Measurements from ENCODE around the gene TNS1.
"Not testable (repeated sequence)": the region's sequence is repeated elsewhere in the genome, so short reads cannot be mapped to it uniquely, and the experiment has no call there.

Gene TNS1

DNA sequence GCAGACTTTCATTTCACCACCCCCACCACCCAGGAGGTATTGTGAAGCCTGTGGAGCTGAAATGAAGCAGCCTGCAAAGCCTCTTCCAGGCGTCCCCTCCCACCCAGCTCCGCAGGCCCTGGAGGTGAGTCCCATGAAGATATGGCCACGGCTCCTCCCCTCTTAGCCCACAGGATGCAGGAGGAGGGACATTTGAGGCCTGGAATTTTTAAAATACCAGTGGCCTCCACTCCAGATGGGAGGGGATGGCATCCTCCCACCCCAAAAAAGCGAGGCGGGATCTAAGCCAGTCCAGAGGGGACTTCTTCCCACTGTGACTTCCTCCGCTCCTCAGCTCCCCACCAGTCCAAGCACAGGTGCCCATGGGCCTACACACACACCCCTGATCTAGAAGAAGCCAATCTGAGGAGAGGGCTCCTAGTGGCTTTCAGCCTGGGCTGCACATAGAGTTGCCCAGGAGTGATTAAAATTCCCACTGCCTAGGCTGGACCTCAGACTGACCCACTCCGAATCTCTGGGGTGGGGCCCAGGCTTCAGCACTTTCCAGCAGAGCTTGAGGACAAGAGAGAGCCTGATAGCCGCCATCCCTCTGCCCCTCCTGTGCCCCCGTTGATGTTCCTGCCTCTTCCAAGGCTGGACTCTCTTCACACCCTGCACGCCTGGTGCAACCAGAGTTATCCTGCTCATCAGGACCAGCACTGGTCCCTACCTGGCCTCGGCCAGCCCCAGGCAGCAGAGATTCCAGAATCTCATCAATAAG is 206.9 kb downstream of the TNS1 start:
- DNase-seq (ENCODE audit: low read depth) = no peak

DNA sequence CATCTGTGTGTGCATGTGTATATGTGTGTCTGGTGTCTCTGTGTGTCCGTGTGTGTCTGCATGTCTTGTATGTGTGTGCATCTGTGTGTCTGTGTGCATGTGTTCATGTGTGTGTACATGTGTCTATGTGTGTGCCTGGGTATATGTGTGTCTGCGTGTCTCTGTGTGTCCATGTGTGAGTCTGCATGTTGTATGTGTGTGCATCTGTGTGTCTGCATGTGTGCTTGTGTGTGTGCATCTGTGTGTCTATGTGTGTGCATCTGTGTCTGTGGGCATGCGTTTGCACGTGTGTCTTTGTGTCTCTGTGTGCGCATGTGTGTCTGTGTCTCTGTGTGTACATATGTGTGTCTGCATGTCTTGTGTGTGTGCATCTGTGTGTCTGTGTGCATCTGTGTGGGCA is 207.7 kb downstream of the TNS1 start:
- DNase-seq (ENCODE audit: low read depth) = no peak

DNA sequence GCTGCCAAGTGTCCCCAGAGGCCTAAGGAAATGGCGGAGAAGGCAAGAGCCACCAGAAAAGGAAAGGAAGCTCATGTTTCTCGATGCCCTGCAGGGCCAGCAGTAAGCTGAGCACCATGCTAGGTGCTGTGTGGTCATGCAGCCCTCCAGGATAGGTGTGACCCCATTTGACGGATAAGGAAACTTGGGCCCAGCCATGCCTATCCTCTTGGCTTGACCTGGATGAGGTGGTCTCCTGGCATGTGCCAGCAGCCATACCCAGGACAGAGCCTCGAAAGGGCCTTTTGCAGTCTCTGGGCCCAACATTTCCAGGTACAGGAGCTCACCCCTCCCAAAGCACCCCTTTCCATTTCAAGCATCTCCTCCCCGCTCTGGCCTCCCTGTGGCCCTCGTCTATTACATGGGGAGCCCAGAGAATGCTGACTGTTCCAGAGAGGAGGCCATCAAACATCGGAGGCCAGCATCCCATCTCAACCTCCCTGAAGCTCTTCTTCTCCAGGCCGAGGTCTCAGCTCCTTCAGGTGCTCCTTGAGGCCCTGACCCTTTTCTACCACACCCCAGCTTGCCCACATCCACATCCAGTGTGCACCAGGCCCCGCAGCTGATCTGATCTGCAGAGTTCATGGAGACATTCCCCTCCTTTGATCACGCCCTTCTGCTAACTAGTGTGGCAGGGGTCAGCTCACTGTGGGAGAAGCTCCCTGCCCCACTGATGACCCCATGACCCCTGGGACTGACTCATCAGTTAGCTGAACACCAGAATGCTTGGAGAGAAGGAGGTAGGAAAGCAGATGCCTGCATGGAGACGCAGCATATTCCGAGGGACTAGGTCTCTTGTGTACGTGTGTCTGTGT is 208.4 kb downstream of the TNS1 start:
- DNase-seq (ENCODE audit: low read depth) = no peak

DNA sequence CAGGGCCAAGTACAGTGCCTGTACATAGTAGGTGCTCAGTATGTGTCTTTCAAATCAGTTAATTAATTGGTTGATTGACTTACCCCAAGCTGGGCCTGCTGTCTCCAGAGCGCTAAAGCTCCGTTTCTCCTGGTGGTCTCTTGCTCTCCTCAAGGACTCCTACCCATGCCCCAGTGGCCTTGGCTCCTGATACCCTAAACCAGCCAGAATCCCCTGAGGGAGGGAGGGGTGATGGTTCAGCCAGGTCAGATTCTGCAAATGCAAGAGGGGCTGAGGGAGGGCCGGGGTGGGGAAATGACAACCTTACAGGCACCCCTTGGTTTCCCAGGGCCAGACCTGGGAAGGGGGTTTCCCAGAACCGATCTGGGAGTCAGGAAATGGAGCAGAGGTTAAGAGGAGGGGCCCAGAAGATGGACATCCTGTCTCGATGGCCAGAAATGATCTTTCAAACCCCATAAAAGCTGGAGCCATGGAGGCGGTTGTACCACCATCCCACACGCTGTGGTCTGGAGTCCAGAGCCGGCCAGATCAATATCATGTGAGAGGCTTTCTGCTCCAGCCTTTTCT is 209.1 kb downstream of the TNS1 start:
- no peak for DNase-seq (ENCODE audit: low read depth)

DNA sequence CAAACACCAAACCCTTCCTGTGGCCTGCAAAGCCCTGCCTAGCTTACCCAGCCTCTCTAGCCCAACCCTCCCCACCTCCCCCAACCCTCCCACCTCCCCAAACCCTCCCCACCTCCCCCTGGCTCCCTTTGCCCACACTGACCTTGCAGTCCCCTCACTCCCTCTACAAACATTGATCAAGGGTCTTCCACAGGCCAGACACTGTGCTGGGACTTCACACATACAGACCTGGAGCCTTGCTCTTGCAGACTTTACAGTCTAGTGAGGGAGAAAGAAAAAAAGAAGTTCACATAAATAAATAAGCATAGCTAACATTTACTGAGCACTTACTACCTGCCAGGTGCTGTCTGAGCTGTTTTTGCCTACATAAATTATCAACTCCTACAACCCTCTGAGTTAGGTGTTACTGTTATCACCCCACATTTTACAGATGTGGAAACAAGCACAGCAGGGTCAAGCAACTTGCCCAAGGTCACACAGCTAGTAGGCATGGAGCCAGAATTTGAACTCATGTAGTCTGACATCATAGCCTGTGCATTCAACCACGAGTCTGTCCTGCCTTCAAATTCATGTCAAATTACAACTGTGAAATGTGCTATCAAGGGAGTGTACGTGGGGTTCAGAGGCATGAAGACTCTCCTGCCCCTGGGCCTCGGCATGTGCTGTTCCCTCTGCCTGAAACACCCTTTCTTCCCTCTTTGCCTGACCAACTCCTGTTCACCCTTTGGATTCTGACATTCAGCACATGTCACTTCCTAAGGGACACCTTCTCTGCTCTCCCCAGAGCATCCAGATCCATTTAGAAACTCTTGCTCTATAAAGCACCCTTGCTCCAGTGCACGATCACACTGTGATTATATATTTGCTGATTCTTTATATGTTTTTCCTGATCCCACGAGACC is 209.9 kb downstream of the TNS1 start:
- DNase-seq (ENCODE audit: low read depth) = no peak

DNA sequence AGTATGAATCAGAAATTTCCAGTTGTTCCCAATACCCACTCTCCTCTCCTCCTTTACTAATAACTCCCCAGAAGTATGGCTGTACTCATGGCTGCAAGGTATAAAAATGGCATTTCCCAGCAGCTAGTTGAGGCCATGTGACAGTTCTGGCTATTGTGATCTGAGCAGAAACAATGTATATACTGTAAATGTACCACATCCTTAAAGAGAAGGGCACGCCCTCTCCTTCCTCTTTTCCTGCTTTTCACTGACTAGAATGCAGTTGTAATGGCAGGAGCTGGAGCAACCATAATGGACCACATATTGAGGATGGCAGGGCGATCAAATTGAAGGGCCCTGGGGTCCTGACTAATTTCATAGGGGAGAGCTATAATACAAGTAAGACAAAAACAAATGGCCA is 211.2 kb downstream of the TNS1 start:
- DNase-seq (ENCODE audit: low read depth) = no peak

DNA sequence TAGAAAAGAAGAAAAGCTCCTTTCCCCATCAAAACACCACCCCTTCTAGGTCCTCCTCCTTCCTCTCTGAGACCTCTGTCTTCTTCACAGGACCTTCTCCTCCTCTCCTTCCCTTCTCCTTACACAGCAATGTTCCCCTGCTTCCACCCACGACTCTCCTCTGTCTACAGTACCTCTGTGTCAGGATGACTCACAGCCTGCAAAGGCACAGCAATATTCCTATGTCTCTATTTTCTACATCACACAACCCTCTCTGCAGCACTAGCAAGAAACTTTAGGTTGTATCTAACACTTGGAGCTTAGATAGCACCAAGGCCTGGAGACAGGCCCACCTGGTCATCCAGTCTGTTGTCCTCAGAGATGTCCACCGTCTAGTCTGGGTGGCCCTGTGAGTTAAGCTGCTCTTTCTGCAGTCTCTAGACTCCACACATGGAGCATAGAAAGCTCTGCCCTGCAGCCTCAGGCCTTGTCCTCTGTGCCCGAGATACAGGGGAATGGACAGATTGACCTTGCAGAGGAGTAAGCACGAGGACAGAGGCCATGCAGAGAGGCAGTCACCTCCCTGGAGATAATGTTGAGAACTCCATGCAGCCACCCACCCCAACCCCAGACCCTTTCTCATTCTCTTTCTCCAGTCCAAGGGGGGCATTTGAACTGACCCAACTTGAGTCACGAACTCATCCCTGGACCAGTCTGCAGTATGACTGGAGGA is 212.0 kb downstream of the TNS1 start:
- no peak for DNase-seq (ENCODE audit: low read depth)

DNA sequence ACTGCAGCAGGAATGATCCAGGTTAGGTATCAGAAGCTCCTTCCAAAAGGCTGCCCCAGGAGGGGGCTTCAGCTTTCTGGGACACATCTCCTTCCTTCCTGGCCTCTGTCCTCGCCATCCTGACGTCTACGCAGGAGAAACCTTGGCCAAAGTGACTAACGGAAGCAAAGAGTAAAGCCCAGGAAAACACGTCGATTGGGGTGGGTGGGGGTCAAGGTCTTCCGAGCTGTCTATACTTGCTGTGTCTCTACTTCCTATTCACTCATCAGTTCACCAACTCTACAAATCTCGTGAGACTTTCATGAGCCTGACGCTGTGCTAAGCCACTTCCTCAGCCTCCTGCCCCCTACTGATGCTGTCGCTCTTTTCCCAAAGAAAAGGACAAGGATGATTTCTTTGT is 212.6 kb downstream of the TNS1 start:
- DNase-seq (ENCODE audit: low read depth) = no peak

DNA sequence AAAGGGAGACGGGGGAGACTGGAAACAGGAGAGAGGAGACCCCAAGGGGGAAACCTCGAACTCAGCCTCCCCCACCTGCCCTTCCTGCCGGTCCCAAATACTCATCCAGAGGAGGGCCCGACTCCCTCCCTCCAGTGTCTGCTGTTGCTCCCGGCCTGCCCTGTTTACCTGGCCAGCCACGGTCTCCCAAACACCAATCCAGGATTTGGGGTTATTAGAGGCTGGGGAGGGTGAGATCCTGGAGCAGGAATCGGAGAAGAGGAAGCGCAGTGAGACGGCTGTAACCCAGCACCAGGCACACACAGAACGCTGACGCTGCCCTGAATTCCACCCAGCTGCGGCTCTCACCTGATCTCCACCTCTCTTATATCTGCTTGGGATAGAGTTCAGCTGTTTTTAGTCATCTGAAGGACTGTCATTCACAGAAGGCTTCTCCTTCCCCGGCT is 213.0 kb downstream of the TNS1 start:
- DNase-seq (ENCODE audit: low read depth) = no peak

DNA sequence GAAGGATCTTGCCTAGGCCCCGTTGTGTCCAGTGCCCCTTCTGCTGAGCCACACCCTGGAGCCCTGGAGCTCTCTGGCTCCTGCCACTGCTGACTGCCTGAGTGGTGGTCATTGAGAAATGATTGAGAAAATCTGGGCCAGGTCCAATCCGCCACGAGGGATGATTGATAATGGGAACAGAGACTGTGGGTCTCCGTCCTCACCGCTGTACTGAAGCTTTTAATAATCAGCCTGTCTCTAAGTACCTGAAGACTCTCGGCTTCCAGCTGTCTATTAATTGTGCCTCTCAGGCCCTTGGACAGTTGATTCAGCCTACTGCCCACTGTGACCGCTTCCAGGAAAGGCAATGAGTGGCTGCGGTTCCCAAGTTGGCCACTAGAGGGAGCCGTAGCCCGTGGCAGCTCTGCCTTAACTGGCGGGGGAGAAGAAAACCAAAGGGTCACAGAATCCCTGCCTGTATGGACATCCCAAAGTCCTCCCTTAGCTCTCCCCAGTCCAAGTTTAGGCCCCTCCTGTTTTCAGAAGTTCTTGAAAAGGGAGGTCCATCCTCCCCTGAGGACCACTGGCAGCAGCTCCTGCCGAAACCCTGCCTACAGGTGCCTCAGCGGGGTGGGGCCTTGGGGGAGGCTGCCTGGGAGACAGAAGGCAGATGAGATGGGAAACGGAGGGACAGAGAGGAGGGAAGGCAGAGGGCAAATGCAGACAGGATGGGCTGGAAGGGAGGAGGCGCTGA is 213.6 kb downstream of the TNS1 start:
- peak; percentile 47 for DNase-seq (ENCODE audit: low read depth)

DNA sequence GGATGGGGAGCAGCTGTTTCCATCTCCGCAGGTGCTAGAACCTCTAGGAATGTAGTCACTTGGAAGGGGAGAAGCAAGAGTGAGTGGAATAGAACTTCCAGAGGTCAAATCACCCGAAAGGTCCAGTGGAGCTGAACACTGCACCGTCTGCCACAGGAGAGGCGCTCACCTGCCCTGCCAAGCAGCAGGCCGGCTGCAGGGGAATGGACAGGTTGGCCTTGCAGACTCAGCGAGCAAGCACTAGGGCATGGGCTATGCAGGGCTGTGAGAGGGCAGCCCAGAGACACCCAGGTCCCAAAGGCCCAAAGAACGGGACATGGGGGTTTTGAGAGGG is 214.2 kb downstream of the TNS1 start:
- no peak for DNase-seq (ENCODE audit: low read depth)

DNA sequence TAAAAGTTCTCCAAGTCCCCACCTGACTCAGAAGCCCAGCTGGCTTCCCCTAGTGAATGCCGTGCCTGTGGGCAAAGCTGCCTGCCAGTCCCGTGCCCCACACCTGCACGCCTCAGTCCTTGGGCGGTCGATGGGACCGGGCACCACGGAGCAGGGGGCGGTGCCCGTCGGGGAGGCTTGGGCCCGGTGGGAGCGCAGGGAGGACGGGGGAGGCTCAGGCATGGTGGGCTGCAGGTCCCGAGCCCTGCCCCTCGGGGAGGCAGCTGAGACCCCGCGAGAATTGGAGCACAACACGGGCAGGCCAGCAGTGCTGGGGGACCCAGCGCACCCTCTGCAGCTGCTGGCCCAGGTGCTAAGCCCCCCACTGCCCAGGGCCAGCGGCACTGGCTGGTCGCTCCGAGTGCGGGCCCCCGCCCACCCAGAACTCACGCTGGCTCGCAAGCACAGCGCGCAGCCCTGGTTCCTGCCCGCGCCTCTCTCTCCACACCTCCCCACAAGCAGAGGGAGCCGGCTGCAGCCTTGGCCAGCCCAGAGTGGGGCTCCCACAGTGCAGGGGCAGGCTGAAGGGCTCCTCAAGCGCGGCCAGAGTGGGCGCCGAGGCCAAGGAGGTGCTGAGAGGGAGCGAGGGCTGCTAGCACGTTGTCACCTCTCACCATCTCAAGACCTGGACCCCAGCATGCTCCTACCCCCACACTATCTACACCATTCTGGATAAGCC is 215.5 kb downstream of the TNS1 start:
- no peak for DNase-seq (ENCODE audit: low read depth)

DNA sequence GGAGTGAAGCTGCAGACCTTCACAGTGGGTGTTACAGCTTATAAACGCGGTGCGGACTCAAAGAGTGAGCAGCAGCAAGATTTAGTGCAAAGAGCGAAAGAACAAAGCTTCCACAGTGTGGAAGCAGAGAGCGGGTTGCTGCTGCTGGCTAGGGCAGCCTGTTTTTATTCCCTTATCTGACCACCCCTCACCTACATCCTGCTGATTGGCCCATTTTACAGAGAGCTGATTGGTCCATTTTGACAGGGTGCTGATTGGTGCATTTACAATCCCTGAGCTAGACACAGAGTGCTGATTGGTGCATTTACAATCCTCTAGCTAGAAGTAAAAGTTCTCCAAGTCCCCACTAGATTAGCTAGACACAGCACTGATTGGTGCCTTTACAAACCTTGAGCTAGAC is 216.2 kb downstream of the TNS1 start:
- not testable (repeated sequence) for DNase-seq (ENCODE audit: low read depth)

DNA sequence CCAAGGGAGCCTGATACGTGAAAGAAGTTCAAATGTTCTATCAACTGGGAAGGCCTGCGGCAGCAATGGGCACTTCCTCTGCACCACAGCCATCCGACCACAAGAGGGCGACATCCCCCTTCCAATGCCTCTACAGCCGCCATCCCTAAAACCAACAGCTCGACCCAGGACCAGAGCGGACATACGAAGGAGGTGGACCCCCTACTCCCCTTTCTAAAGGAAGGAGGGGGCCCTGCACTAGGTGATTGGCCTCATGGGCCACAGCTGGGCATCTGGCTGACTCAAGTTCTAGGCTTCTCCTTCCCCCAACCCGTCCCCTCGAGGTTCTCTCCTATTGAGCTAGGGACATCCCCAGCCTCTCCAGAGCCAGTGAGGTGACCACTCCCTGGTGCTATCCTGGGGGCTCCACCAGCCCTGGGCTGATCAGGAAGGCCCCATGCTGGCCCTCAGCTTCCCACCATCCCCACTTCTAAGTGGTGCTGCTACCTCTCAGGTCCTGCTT is 217.2 kb downstream of the TNS1 start:
- peak; percentile 46 for DNase-seq (ENCODE audit: low read depth)

DNA sequence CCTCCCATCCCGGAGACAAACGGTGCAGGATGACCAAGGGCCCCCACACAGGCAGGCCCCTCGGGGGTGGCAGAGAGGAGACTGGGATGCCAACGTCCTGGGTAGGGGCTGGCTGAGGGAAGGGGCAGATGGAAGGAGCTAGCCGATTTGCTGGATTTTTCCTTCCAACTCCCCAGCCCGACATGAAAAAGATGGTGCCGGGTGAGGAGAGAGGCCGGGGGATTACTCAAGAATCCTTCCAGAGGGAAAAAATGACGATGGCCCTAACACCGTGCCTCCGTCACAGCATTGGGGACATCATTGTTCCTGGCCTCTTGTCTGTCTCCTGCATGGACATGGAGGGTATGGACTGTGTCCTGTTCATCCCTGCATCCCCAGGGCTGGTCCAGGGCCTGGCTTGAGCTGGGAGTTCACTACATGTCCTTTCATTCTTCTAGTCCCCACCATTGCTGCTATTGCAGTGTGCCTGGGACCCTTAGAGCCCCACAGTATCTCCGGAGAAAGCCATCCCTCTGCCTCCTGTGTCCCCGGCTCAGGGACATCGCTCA is 217.7 kb downstream of the TNS1 start:
- DNase-seq (ENCODE audit: low read depth) = no peak

DNA sequence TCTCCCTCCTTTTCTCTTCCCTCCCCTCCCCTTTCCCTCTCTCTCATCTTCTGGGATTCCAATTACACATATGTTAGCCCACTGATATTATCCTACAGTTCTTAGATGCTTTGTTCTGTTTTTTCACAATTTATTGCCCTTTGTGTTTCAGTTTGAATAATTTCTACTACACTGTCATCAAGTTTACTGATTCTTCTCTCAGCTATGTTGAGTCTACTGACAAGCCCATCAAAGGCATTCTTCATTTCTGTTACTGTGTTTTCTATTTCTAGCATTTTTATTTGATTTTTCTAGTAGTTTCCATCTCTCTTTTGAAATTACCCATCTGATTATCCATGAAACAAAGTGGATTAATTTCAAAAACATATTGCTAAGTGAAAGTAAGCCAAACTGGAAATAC is 219.6 kb downstream of the TNS1 start:
- no peak for DNase-seq (ENCODE audit: low read depth)

DNA sequence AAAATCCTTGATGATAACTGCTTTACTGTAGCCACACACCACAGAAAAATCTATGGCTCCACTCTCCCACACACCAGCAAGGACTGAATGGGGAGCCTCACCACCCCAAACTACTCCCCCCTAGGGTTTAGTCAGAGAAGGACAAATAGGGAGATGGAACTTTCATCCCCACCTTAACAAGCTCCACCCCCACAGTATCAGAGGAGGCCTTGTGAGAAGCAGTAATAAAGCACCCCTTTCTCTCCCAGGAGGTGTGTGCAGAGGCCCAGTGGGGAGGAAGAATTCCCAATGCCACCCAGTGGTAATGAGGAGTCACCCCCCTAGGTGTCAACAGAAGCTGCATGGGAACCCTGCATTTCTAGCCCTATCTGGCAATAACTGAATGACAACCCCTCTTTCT is 224.9 kb downstream of the TNS1 start:
- DNase-seq (ENCODE audit: low read depth) = no peak

DNA sequence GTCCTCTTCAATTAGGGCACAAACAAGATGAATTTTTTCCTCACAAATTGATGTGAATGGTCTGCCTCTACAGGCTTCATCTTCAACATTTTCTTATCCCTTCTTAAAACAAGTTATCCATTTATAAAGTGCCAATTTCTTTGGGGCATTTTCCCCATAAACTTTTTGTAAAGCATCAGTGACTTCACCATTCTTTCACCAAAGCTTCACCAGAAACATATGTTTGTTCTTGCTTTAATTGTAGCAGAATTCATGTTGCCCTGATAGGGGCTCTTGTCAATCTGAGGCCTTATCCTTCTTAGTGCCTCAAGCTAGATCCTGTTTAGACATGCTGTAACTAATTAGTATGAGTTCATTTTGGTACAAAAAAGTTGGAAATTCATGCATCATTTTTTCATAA is 226.2 kb downstream of the TNS1 start:
- DNase-seq (ENCODE audit: low read depth) = no peak

DNA sequence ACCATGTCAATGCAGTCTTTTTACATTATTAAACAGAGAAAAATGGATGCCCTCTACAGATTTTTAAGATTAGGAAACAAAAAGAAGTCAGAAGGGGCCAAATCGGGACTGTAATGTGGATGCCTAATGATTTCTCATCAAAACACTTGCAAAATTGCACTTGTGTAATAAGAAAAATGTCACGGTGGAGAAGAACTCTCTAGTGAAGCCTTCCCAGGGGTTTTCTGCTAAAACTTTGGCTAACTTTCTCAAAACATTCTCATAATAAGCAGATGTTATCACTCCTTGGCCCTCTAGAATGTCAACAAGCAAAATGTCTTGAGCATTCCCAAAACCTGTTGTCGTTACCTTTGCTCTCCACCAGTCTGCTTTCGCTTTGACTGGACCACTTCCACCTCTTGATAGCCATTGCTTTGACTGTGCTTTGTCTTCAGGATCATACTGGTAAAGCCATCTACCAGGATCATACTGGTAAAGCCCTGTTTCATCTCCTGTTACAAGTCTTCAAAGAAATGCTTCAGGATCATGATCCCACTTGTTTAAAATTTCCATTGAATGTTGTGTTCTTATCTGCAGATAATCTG is 226.8 kb downstream of the TNS1 start:
- DNase-seq (ENCODE audit: low read depth) = no peak
